NCI-H187 treated with DMSO at 0.1 percent for 48 hours (cell line): ENCODE data around the gene BRINP3.
"Not testable (repeated sequence)": the region's sequence is repeated elsewhere in the genome, so short reads cannot be mapped to it uniquely, and the experiment has no call there.

ENCODE experiments used
- DNase-seq: peaks from one replicate; lab custom pipeline; 2025; lab: John Stamatoyannopoulos, UW

BRINP3 gene

GRCh38 chr1:190179817-190180216 is 297.8 kb downstream of the BRINP3 start:
- DNase-seq: no peak

GRCh38 chr1:190178827-190179226 is 298.8 kb downstream of the BRINP3 start:
- DNase-seq: no peak

GRCh38 chr1:190177555-190177954 is 300.1 kb downstream of the BRINP3 start:
- DNase-seq: no peak

- DNase-seq: no peak
Observed at GRCh38 chr1:190176776-190177175, 300.9 kb downstream of the BRINP3 start.

GRCh38 chr1:190175320-190175719 is 302.3 kb downstream of the BRINP3 start:
- no peak for DNase-seq

GRCh38 chr1:190172651-190173430 is 304.8 kb downstream of the BRINP3 start:
- no peak for DNase-seq

- DNase-seq: no peak
Observed at GRCh38 chr1:190170321-190170720, 307.3 kb downstream of the BRINP3 start.

GRCh38 chr1:190169311-190170067 is 308.2 kb downstream of the BRINP3 start:
- DNase-seq: no peak

GRCh38 chr1:190168893-190169280 is 308.8 kb downstream of the BRINP3 start:
- no peak for DNase-seq

GRCh38 chr1:190168116-190168892 is 309.4 kb downstream of the BRINP3 start:
- DNase-seq: no peak

- DNase-seq: no peak
Observed at GRCh38 chr1:190159146-190159545, 318.5 kb downstream of the BRINP3 start.

- DNase-seq: no peak
Observed at GRCh38 chr1:190154744-190155143, 322.9 kb downstream of the BRINP3 start.

GRCh38 chr1:190147616-190148015 is 330.0 kb downstream of the BRINP3 start:
- no peak for DNase-seq

- DNase-seq: no peak
Observed at GRCh38 chr1:190144650-190145049, 333.0 kb downstream of the BRINP3 start.

- no peak for DNase-seq
Observed at GRCh38 chr1:190140644-190141043, 337.0 kb downstream of the BRINP3 start.

GRCh38 chr1:190138702-190139101 is 339.0 kb downstream of the BRINP3 start:
- DNase-seq: no peak

- DNase-seq: no peak
Observed at GRCh38 chr1:190138266-190138665, 339.4 kb downstream of the BRINP3 start.

- DNase-seq: no peak
Observed at GRCh38 chr1:190129366-190129765, 348.3 kb downstream of the BRINP3 start.

- no peak for DNase-seq
Observed at GRCh38 chr1:190126728-190127127, 350.9 kb downstream of the BRINP3 start.

GRCh38 chr1:190124068-190124467 is 353.6 kb downstream of the BRINP3 start:
- no peak for DNase-seq

- not testable (repeated sequence) for DNase-seq
Observed at GRCh38 chr1:190120564-190120963, 357.1 kb downstream of the BRINP3 start.

GRCh38 chr1:190119683-190120082 is 358.0 kb downstream of the BRINP3 start:
- DNase-seq: no peak

- no peak for DNase-seq
Observed at GRCh38 chr1:190116921-190117320, 360.7 kb downstream of the BRINP3 start.
